Mammary epithelial cell (primary cell): ENCODE measurements around the gene COX6B2.

ENCODE experiments used
- CTCF ChIP-seq, 2 donors: IDR thresholded peaks in 1 of 2; conservative IDR thresholded peaks in 1 of 2; 2 replicates each; pipeline ENCODE4 v1.5.1; 2011 to 2012; ENCODE audit warnings: inconsistent platforms in 2 of 2, low read length in 2 of 2, mild to moderate bottlenecking in 2 of 2, control low read depth in 1 of 2, low read depth in 1 of 2; ENCODE audit not compliant: insufficient read depth in 1 of 2; ENCODE audit errors: extremely low read depth in 1 of 2
- EZH2 ChIP-seq: IDR thresholded peaks from 2 replicates; pipeline ENCODE4 v1.6.1; 2012; ENCODE audit warnings: low read length, inconsistent platforms, borderline replicate concordance

DNA sequence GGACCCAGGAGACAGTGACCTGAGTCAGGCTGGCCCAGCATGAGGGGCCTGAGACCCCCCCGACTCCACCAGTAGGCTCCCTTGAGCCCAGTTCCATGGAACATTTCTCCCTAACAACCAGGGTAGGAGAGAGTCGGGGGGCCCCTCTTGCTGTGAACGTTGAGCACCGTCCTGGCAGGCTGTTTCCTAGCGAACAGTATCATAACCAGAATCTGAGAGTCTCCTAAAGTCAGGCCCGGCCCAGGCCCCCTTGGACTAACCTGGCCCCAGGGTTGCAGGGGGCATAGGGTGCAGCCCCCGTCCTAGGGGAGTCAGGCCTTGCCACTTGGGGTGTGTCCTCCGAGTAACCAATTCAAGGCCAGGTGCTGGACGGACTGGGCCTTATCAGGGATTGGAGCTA lies 43.1 kb downstream of the COX6B2 start:
- TF ChIP-seq EZH2 (no peak), CTCF (conservative IDR thresholded peaks at IDR 0.05 in 1 of 2, IDR thresholded peaks at IDR 0.05 in 1 of 2; ENCODE audit: extremely low read depth in 1 of 2, insufficient read depth in 1 of 2, low read depth in 1 of 2, low read length in 2 of 2) (no peak)
